Measurements from ENCODE around the gene PRKAG2.

DNA sequence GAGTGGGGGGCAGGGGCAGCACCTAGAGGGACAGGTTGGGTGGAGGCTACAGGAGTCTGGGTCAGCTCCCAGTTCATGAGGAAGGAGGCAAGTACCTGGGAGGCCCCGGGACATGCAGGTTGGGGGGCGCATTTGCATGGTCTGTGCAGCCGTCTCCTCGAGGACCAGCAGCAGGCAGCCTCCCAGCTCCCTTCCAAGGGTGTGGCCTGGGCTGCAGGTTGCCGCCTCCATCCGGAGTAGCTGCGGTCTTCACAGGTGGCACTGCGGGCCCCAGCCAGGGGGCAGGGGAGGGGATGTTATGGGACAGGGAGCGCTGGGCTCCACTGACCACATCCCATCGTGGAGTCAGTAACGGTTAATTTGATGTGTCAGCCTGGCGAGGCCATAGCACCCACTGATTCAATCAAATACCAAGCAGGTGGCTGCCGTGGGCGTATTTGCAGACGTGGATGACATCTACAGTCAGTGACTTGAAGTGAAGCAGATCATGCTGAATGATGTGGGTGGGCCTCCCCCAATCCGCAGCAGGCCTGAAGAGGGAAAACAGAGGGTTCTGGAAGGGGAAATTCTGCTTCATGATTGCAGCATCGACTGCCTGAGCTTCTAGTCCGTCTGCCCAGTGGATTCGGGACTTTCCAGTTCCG is 81.6 kb downstream of the PRKAG2 start:
- TF ChIP-seq GATA2 (IDR thresholded peaks at IDR 0.05; ENCODE audit: low read depth, low read length): no peak
- no peak for TF ChIP-seq GATA3 (IDR thresholded peaks at IDR 0.05; ENCODE audit: low read depth, low read length)

Measured in SH-SY5Y (cell line).